HG03175 (cell line): ENCODE measurements around the gene PACRG.

Experiments used
- ATAC-seq: cut with Tn5 transposase; IDR thresholded peaks from one replicate; pipeline ENCODE4 v1.9.1; 2021; ENCODE audit warnings: mild to moderate bottlenecking, moderate library complexity; ENCODE audit not compliant: unreplicated experiment

The PACRG gene

DNA sequence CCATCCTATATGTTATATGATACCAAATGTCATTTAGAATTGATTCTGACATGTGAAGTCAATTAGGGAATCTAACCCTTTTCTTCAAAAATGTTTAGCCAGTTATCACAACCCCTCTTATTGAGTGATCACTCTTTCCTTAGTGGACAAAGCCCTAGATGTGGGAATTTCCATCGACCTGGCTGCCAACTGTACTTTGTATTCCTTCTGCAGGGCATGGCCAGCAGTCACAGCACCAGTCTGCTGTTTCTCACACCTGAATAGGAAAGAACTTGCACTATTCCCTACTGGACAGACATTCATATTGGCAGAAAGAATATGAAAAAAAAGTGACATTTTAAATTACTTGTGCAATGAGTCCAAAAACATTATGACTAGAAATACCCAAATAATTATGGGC, 271.0 kb downstream of the PACRG start:
- no peak for ATAC-seq

DNA sequence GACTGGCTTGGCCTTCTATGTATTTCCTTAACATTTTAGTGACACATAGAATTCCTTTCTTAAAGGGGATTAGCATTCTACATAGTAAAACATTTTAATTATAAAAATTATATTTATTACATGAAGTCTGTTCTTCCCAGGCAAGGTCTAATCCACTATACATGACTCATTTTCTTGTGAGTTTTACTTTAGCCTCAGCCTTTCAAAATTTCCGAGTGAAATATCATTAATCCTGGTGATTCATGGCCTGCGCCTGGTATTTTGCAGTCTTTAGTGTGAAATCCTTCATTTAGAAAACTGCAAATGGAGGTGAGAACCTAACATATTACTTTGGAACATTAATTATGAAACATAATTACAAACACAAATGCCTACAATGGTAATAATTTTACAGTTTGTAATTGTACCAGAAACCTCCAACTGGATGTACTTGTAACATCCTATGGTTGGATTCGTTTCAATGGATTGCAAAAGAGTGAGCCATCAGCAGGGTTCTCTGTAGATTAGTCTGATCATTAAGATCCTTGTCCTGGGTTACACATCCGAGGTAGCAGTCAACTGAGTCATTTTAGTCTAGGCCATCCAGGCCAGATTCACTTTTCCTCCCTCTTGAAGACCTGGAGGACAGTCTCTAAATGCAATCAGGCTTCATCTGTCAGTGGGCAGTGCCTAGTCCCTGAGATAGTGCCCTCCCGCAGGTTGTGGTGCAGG, 272.0 kb downstream of the PACRG start:
- ATAC-seq: no peak

DNA sequence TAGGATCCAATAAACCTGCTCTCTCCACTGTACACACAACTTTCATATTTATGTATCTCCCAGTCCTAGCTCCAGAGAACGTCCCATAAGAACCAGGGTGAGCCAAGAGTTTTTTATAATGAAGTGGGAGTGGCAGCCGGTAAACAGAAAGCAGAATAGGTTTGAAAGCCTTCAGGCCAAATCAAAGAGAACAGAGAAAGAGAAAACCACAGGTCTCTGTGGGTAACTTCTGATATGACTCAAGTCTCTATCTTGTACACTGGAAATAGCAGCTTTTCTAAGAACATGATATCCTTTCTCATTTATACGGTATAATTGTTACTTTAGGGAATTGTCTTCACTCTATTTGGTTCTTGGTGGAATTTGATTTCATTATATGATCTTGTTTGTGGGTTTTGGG, 273.6 kb downstream of the PACRG start:
- peak; percentile 95 for ATAC-seq

DNA sequence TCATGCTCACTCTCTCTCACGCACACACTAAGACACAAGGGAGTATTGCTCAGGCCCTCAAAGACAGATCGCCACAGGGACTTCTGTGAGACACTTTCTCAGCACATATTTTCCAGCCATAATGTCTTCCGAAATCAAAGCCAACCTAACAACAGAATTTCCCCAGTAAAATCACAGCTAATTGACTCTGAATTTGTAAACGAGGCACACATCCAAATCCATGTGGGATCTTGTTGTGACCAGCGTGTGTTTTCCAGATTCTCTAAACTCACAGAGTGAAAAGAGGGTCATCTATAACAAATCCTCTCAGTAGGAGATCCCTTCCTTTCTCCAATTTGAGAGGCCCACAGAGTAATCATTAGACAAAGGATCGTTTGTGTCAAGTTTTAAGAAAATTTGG, 280.4 kb downstream of the PACRG start:
- ATAC-seq: no peak

GRCh38 chr6:163008626-163009025, 280.9 kb downstream of the PACRG start:
- ATAC-seq: no peak

DNA sequence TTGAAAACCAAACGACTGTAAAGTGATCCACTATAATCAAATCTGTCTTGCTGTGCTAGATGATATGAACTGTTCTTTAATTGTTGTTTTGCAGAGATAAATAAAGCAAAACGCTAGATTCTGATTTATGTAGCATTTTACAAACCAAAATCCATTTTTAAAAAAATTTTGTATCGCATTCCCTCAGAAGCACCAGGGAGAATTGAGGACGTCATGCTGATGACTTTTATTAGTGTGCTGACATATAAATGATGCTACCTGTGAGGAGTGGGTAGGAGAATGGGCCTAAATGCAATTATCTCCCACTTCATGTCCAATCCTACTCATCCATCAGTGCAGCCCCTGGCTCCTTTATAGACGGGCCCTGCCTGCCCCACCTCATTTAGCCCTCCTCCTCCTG, 282.4 kb downstream of the PACRG start:
- no peak for ATAC-seq

GRCh38 chr6:163014736-163015135, 287.0 kb downstream of the PACRG start:
- ATAC-seq: no peak

- no peak for ATAC-seq
Measured at GRCh38 chr6:163017801-163018200, 290.0 kb downstream of the PACRG start.

- ATAC-seq: no peak
Measured at GRCh38 chr6:163019926-163020325, 292.2 kb downstream of the PACRG start.

- ATAC-seq: no peak
Measured at GRCh38 chr6:163021054-163021453, 293.3 kb downstream of the PACRG start.

GRCh38 chr6:163023700-163024099, 295.9 kb downstream of the PACRG start:
- no peak for ATAC-seq

DNA sequence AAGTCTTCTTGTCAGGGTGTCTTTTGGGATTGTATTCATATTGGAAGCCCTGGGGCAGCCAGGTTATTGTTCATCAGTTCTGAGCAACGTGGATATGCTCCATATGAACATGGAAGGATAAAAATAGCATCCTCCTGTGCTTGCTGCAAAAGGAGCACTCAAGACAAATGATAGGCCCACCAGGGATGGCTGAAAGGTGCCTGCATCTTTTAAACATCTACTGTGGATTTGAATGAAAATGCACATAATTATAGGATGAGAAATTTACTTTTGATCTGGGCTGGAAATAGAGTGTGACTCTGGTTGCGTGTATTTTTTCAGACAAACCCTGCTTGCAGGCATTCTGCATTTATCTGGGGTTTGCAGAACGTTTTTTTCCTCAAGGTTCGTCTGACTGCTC, 299.1 kb downstream of the PACRG start:
- ATAC-seq: no peak

- no peak for ATAC-seq
Measured at GRCh38 chr6:163030980-163031379, 303.2 kb downstream of the PACRG start.

GRCh38 chr6:163031931-163032330, 304.2 kb downstream of the PACRG start:
- ATAC-seq: no peak

DNA sequence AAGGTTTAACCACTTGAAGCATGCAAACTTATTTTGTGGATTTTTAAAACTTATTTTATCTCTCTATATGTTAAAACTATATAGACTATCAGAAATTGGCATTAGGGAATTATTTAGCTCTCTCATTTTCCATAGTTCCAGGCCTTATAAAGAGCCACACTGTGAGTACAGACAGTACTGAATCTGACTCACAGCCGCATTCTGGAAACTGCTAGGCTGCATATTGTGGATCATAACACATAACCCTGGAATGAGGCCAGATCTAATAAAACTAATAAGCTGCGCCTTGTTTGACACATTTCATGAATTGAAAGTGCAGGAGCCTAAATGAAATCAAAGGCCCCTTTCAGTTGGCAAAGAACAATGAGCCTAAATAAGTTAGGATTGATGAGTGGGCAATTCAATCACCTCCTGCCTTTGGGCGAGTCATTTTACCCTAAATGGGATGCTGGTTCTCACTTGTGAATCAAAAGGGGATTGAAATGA, 308.4 kb downstream of the PACRG start:
- no peak for ATAC-seq

GRCh38 chr6:163038317-163038716, 310.5 kb downstream of the PACRG start:
- ATAC-seq: no peak

GRCh38 chr6:163048345-163048744, 320.6 kb downstream of the PACRG start:
- ATAC-seq: no peak

DNA sequence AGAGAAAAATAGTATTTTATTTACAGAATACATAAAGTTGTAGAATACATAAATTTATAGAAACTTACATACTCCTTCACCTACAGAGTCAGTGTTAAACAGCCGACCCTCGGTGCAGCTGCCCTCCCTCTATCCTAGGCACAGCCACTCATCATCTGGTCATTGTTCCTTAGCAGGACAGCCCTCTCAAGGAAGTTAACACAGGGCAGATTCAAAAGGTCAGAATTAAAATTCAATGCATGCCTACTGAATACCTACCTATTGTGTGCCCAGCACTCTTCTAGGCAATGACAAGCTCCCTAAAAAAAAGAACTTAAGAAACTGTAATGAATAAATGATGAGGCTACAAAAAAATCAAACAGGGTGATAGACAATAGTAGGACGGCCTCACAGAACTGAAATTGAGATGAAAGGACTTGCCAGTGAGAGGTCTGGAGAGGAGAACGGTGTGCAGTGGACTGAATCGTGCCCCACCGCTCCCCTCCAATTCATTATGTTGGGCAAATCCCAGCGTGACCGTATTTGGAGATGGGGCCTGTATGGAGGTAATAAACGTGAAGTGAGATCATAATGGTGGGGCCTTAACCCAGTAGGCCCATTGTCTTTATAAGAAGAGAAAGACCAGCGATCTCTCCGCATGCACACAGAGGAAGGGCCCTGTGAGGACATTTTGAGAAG, 326.0 kb downstream of the PACRG start:
- ATAC-seq: no peak

- ATAC-seq: no peak
Measured at GRCh38 chr6:163054641-163055040, 326.9 kb downstream of the PACRG start.

GRCh38 chr6:163057260-163057659, 329.5 kb downstream of the PACRG start:
- ATAC-seq: no peak

GRCh38 chr6:163062790-163063189, 335.0 kb downstream of the PACRG start:
- ATAC-seq: no peak

DNA sequence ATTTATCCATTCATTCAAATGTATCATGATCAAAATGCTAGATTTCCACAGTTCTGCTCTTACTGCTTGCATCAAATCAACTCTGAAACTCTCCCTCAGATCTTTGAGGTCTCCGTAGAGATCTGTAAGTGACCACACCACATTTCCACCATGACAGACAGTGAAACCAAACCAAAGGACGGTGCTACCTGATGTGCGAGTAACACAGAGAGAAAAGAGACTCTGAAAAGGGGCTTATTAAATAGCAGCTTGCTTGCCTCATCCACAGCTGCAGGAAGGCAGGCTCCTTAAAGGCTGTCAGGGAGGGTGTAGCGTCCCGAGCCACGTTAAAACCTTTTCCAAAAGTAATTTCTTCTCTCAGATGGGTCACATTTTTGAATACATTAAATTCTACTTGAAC, 335.8 kb downstream of the PACRG start:
- no peak for ATAC-seq

DNA sequence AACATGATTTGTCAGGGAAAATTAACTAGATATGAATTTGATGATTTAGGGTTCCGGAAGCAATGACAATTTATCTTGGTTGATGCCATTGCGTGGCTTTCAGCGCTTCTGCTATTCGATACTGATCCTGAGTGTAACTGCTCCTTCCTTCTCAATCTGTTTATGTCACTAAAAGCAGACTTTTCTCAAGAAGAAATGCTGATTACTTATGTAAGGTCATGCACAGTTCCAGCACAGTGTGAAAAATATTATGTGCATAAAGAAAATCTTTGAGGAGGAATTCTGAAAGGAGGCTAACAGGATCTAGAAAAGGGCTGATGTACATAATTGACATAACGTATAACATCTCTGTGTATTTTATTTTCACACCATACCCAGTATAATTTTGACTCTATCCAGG, 336.6 kb downstream of the PACRG start:
- ATAC-seq: no peak
